Measurements from ENCODE around the gene PCNX1. TPM values are rescaled to one million over a fixed set of nuclear protein-coding genes. Genes with fewer than 3 reads are reported as not detected.

PCNX1 gene
- total RNA-seq, 4 donors from 2014 or later = 34.4 to 64.5 (median 42.0) TPM

GRCh38 chr14:70995671-70996070, 88.4 kb downstream of the PCNX1 start:
- in situ Hi-C loops (cut with MboI; ENCODE audit: low sequenced_read_pairs in 4 of 4) = no loop called here
- Histone ChIP-seq H3K27ac (no peak overlapping the region), H3K36me3 (peaks cover 0 to 11% of the 10 kb centered on the region in 2 donors), H3K9me3 (no peaks in the 10 kb centered on the region), H3K4me1 (no peaks in the 10 kb centered on the region), H3K4me3 (no peak overlapping the region), H3K27me3 (no peaks in the 10 kb centered on the region)
- ATAC-seq = no peak
- no peak for DNase-seq
- intact Hi-C loops (cut with DNase I; ENCODE audit: low total_unique reads) = no loop called here
- TF ChIP-seq POLR2A (IDR thresholded peaks at IDR 0.05) = no peak
- TF ChIP-seq, protein P1, sequence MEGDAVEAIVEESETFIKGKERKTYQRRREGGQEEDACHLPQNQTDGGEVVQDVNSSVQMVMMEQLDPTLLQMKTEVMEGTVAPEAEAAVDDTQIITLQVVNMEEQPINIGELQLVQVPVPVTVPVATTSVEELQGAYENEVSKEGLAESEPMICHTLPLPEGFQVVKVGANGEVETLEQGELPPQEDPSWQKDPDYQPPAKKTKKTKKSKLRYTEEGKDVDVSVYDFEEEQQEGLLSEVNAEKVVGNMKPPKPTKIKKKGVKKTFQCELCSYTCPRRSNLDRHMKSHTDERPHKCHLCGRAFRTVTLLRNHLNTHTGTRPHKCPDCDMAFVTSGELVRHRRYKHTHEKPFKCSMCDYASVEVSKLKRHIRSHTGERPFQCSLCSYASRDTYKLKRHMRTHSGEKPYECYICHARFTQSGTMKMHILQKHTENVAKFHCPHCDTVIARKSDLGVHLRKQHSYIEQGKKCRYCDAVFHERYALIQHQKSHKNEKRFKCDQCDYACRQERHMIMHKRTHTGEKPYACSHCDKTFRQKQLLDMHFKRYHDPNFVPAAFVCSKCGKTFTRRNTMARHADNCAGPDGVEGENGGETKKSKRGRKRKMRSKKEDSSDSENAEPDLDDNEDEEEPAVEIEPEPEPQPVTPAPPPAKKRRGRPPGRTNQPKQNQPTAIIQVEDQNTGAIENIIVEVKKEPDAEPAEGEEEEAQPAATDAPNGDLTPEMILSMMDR (IDR thresholded peaks at IDR 0.05 in 4 of 5, conservative IDR thresholded peaks at IDR 0.05 in 1 of 5) = no peak

DNA sequence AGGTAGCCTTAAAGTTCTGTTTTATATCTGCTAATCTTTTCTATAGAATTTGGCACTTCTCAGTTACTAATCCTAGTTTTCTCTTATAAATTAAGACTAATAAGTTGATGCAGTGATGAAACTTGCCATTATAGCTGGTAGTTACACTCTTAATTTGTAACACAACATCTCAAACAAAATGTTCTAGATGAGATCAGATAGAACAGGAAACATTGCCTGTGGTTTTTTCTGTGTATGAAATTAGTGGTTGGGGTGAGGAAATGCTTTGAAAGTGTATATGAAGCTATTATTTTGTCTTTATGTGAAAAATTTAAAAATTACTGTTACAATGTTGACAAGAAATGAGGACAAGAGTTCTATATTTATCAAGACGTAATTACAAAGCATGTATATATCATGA, 91.9 kb downstream of the PCNX1 start:
- in situ Hi-C loops (cut with MboI; ENCODE audit: low sequenced_read_pairs in 4 of 4) (no loop called here), intact Hi-C loops (cut with DNase I; ENCODE audit: low total_unique reads) (no loop called here)
- DNase-seq (no peak), ATAC-seq (no peak)
- Histone ChIP-seq H3K36me3 (peaks cover 0 to 16% of the 10 kb centered on the region in 2 donors), H3K27me3 (no peaks in the 10 kb centered on the region), H3K27ac (no peak overlapping the region), H3K9me3 (no peaks in the 10 kb centered on the region), H3K4me3 (no peak overlapping the region), H3K4me1 (no peaks in the 10 kb centered on the region)
- TF ChIP-seq, protein P1 (IDR thresholded peaks at IDR 0.05 in 4 of 5, conservative IDR thresholded peaks at IDR 0.05 in 1 of 5) = no peak
- TF ChIP-seq POLR2A (IDR thresholded peaks at IDR 0.05) = no peak

- H3K36me3 ChIP-seq = peaks cover 0 to 18% of the 10 kb centered on the region in 2 donors
- intact Hi-C loops (cut with DNase I; ENCODE audit: low total_unique reads) = no loop called here
- TF ChIP-seq, protein P1 (IDR thresholded peaks at IDR 0.05 in 4 of 5, conservative IDR thresholded peaks at IDR 0.05 in 1 of 5) = no peak
- no peak for TF ChIP-seq POLR2A (IDR thresholded peaks at IDR 0.05)
- H3K27me3 ChIP-seq = no peaks in the 10 kb centered on the region
- no peaks in the 10 kb centered on the region for H3K4me1 ChIP-seq
- DNase-seq (no peak), ATAC-seq (no peak)
- no peak overlapping the region for H3K4me3 ChIP-seq
- in situ Hi-C loops (cut with MboI; ENCODE audit: low sequenced_read_pairs in 4 of 4) = no loop called here
- no peaks in the 10 kb centered on the region for H3K9me3 ChIP-seq
- H3K27ac ChIP-seq = no peak overlapping the region
Observed at GRCh38 chr14:71000091-71000490, 92.8 kb downstream of the PCNX1 start.

GRCh38 chr14:71001742-71002141, 94.5 kb downstream of the PCNX1 start:
- Histone ChIP-seq H3K27ac (no peak overlapping the region), H3K4me1 (no peaks in the 10 kb centered on the region), H3K36me3 (peaks cover 0 to 7% of the 10 kb centered on the region in 2 donors), H3K4me3 (no peak overlapping the region), H3K9me3 (no peaks in the 10 kb centered on the region), H3K27me3 (no peaks in the 10 kb centered on the region)
- ATAC-seq = no peak
- in situ Hi-C loops (cut with MboI; ENCODE audit: low sequenced_read_pairs in 4 of 4) = no loop called here
- intact Hi-C loops (cut with DNase I; ENCODE audit: low total_unique reads) = no loop called here
- TF ChIP-seq, protein P1 (IDR thresholded peaks at IDR 0.05 in 4 of 5, conservative IDR thresholded peaks at IDR 0.05 in 1 of 5) = no peak
- TF ChIP-seq POLR2A (IDR thresholded peaks at IDR 0.05) = no peak
- DNase-seq = no peak

- intact Hi-C loops (cut with DNase I; ENCODE audit: low total_unique reads) = no loop called here
- ATAC-seq = no peak
Observed at GRCh38 chr14:71003156-71003555, 95.9 kb downstream of the PCNX1 start.

More at GRCh38 chr14:71003156-71003555, 95.9 kb downstream of the PCNX1 start:
- Histone ChIP-seq H3K4me1 (no peaks in the 10 kb centered on the region), H3K36me3 (peaks cover 0 to 7% of the 10 kb centered on the region in 2 donors), H3K4me3 (no peak overlapping the region), H3K9me3 (no peaks in the 10 kb centered on the region), H3K27ac (no peak overlapping the region), H3K27me3 (no peaks in the 10 kb centered on the region)
- no peak for DNase-seq
- TF ChIP-seq, protein P1 (IDR thresholded peaks at IDR 0.05 in 4 of 5, conservative IDR thresholded peaks at IDR 0.05 in 1 of 5) = no peak
- TF ChIP-seq POLR2A (IDR thresholded peaks at IDR 0.05) = no peak
- in situ Hi-C loops (cut with MboI; ENCODE audit: low sequenced_read_pairs in 4 of 4) = no loop called here

Data from gastrocnemius medialis (tissue), 4 donors.